Articular chondrocyte of knee joint (primary cell): Measurements from ENCODE around the gene SMIM32. TPM values are rescaled to one million over a fixed set of nuclear protein-coding genes. Genes with fewer than 3 reads are reported as not detected.

Experiments used
- total RNA-seq: library from RNA; depleted of rRNA; stranded (reverse); fragments of >200 nt; gene quantifications from 2 replicates; pipeline ENCODE4 v1.2.3, GENCODE V29; 2012

Gene SMIM32
- total RNA-seq: not detected in 2 replicates

GRCh38 chr5:136192526-136193321 is at the start of gene SMIM32:
TSS of gene SMIM32 (minus strand) at chr5:136193162. CDS start at chr5:136192524, 638 bp downstream.

Other genes with a start within 250 kb of the SMIM32 start
- gene LECT2, start 238.2 kb downstream of the SMIM32 start, total RNA-seq: not detected in 2 replicates
- 1,753 and 2,703 TPM in 2 replicates for gene TGFBI, start 164.2 kb downstream of the SMIM32 start, total RNA-seq
- gene SMAD5, start 60.3 kb downstream of the SMIM32 start, total RNA-seq: 76.0 and 80.4 TPM in 2 replicates
- not detected in 2 replicates for gene TRPC7, start 172.4 kb upstream of the SMIM32 start, total RNA-seq